GM12874 (cell line): ENCODE data around the gene WNK2.

ENCODE experiments used
- CTCF ChIP-seq: IDR thresholded peaks from 2 replicates; pipeline ENCODE4 v1.5.1; 2011; ENCODE audit warnings: low read depth, mild to moderate bottlenecking, control low read depth, low read length, moderate library complexity; ENCODE audit not compliant: insufficient read depth

Gene WNK2

GRCh38 chr9:93357649-93358048 lies 173.7 kb downstream of the WNK2 start:
- TF ChIP-seq CTCF = no peak

- TF ChIP-seq CTCF = no peak
These were observed 178.1 kb downstream of the WNK2 start for GRCh38 chr9:93361995-93362394.

- TF ChIP-seq CTCF = no peak
These were observed 180.9 kb downstream of the WNK2 start for GRCh38 chr9:93364734-93365426.

GRCh38 chr9:93365427-93366118 lies 181.6 kb downstream of the WNK2 start:
- TF ChIP-seq CTCF = no peak

- TF ChIP-seq CTCF = no peak
These were observed 182.1 kb downstream of the WNK2 start for GRCh38 chr9:93366119-93366447.

- no peak for TF ChIP-seq CTCF
These were observed 184.5 kb downstream of the WNK2 start for GRCh38 chr9:93368437-93368836.

GRCh38 chr9:93369686-93370085 lies 185.7 kb downstream of the WNK2 start:
- no peak for TF ChIP-seq CTCF
